HepG2 (cell line): ENCODE data around the gene STIP1. TPM values are rescaled to one million over a fixed set of nuclear protein-coding genes. Genes with fewer than 3 reads are reported as not detected.

Source experiments
- ATF4 ChIP-seq, 2 experiments: fragments of 450-650 bp in 1 of 2; sonication (generic) in 1 of 2; formaldehyde crosslinking; IDR thresholded peaks; 2 replicates each; pipeline versions ENCODE4 v1.5.0 to v1.8.0; 2020 to 2022; ENCODE audit warnings: mild to moderate bottlenecking in 1 of 2, missing genetic modification reagents in 1 of 2
- CC2D1A ChIP-seq: sonication (generic); formaldehyde crosslinking; IDR thresholded peaks from 2 replicates; pipeline ENCODE4 v1.8.1; 2023; ENCODE audit warnings: mild to moderate bottlenecking, missing genetic modification reagents
- DMAP1 ChIP-seq: IDR thresholded peaks from 2 replicates; pipeline ENCODE4 v1.6.1; 2016
- GPN1 ChIP-seq: sonication (generic); formaldehyde crosslinking; IDR thresholded peaks from 2 replicates; pipeline ENCODE4 v1.5.1; 2020; ENCODE audit warnings: missing genetic modification reagents, borderline replicate concordance
- HMGA1 ChIP-seq: sonication (generic); formaldehyde crosslinking; conservative IDR thresholded peaks from 2 replicates; pipeline ENCODE4 v1.4.0; 2020; ENCODE audit warnings: missing genetic modification reagents
- HMGXB3 ChIP-seq: sonication (generic); formaldehyde crosslinking; IDR thresholded peaks from 2 replicates; pipeline ENCODE4 v1.4.0; 2020; ENCODE audit warnings: missing genetic modification reagents, borderline replicate concordance
- IKZF4 ChIP-seq: sonication (generic); formaldehyde crosslinking; IDR thresholded peaks from 2 replicates; pipeline ENCODE4 v1.5.1; 2020; ENCODE audit warnings: borderline replicate concordance, mild to moderate bottlenecking, low read depth, missing genetic modification reagents; ENCODE audit errors: not compliant biosample characterization
- ISX ChIP-seq: sonication (generic); formaldehyde crosslinking; conservative IDR thresholded peaks from 2 replicates; pipeline ENCODE4 v1.5.0; 2020; ENCODE audit warnings: missing genetic modification reagents
- MAFK ChIP-seq, 2 experiments: IDR thresholded peaks in 1 of 2; conservative IDR thresholded peaks in 1 of 2; 2 replicates each; pipeline ENCODE4 v1.6.1; 2011; ENCODE audit warnings: improper control_type of control experiment in 2 of 2, low read length in 2 of 2
- MTERF4 ChIP-seq: sonication (generic); formaldehyde crosslinking; IDR thresholded peaks from 2 replicates; pipeline ENCODE4 v1.8.0; 2023; ENCODE audit warnings: mild to moderate bottlenecking, missing genetic modification reagents
- MXI1 ChIP-seq: IDR thresholded peaks from 3 replicates; pipeline ENCODE4 v1.6.1; 2012; ENCODE audit warnings: low read depth, low read length, inconsistent platforms, borderline replicate concordance
- POLR2AphosphoS5 ChIP-seq: IDR thresholded peaks from 2 replicates; pipeline ENCODE4 v1.6.1; 2012; ENCODE audit warnings: low read depth, low read length
- SIN3A ChIP-seq: IDR thresholded peaks from 2 replicates; pipeline ENCODE4 v1.6.1; 2011; ENCODE audit warnings: low read depth, mild to moderate bottlenecking, control low read depth, low read length, borderline replicate concordance
- U2AF1 ChIP-seq: fragments of 200-400 bp; formaldehyde crosslinking; optimal IDR thresholded peaks from 2 replicates; pipeline ENCODE3; 2017; ENCODE audit warnings: mild to moderate bottlenecking, low read depth, low read length
- ZBTB1 ChIP-seq: sonication (generic); formaldehyde crosslinking; IDR thresholded peaks from 2 replicates; pipeline ENCODE4 v1.4.0; 2020; ENCODE audit warnings: missing genetic modification reagents, borderline replicate concordance
- ZNF382 ChIP-seq: sonication (generic); formaldehyde crosslinking; IDR thresholded peaks from 2 replicates; pipeline ENCODE4 v1.5.0; 2020; ENCODE audit warnings: missing genetic modification reagents, mild to moderate bottlenecking, borderline replicate concordance
- ZNF513 ChIP-seq: sonication (generic); formaldehyde crosslinking; conservative IDR thresholded peaks from 2 replicates; pipeline ENCODE4 v1.5.0; 2020; ENCODE audit warnings: missing genetic modification reagents
- ZNF674 ChIP-seq: sonication (generic); formaldehyde crosslinking; IDR thresholded peaks from 2 replicates; pipeline ENCODE4 v1.5.0; 2020; ENCODE audit warnings: low read depth, mild to moderate bottlenecking, missing genetic modification reagents
- ZNF780A ChIP-seq: sonication (generic); formaldehyde crosslinking; IDR thresholded peaks from 2 replicates; pipeline ENCODE4 v1.8.0; 2022; ENCODE audit warnings: mild to moderate bottlenecking, missing genetic modification reagents, moderate library complexity
- ZNF790 ChIP-seq: sonication (generic); formaldehyde crosslinking; IDR thresholded peaks from 2 replicates; pipeline ENCODE4 v1.8.0; 2022; ENCODE audit warnings: missing genetic modification reagents, mild to moderate bottlenecking, borderline replicate concordance
- ZNF83 ChIP-seq: sonication (generic); formaldehyde crosslinking; IDR thresholded peaks from 2 replicates; pipeline ENCODE4 v1.4.0; 2020; ENCODE audit warnings: missing genetic modification reagents, mild to moderate bottlenecking, borderline replicate concordance
- polyA plus RNA-seq, 8 experiments: library from polyadenylated mRNA; depleted of rRNA in 3 of 8; stranded (reverse) in 7 of 8; unstranded in 1 of 8; fragments of >200 nt; fragmentation: Illumina TruSeq in 4 of 8; extraction: Trizol in 4 of 8; gene quantifications; 2 replicates each; pipeline versions ENCODE4 v1.2.1 to v1.2.3, GENCODE V29; 2011 to 2016; ENCODE audit warnings: low read depth in 4 of 8, missing spikeins in 1 of 8, mixed read lengths in 1 of 8; ENCODE audit not compliant: insufficient read depth in 1 of 8
- total RNA-seq, 5 experiments: library from RNA; depleted of rRNA; stranded (reverse); fragments of >200 nt; fragmentation: Illumina TruSeq; extraction: Trizol; gene quantifications; 2 replicates each; pipeline ENCODE4 v1.2.3, GENCODE V29; 2016; ENCODE audit warnings: low read depth in 1 of 5

The STIP1 gene
- total and polyA plus RNA-seq, 2 of the 13 experiments (the other 11 are each of a cell fraction or from before 2014, with no cell fraction given): 81.1 to 217 TPM

GRCh38 chr11:64233913-64234586, 48.1 kb downstream of the STIP1 start, which contains the start of gene VEGFB (continued):
- TF ChIP-seq ZNF513 (CRISPR knock-in tag): no peak
- no peak for TF ChIP-seq DMAP1
- no peak for TF ChIP-seq ZBTB1 (CRISPR knock-in tag)
- TF ChIP-seq ZNF83 (CRISPR knock-in tag): no peak
- 0 out of 2 replicates have a peak, but pooled peaks have one; percentile 21 for TF ChIP-seq SIN3A
- peak; percentile 41; the same call in 1 of the 2 replicates for TF ChIP-seq MTERF4
- TF ChIP-seq ZNF382: no peak
- no peak for TF ChIP-seq IKZF4 (CRISPR knock-in tag)
- no peak for TF ChIP-seq GPN1
- TF ChIP-seq ZNF780A (CRISPR knock-in tag): no peak
- no peak for TF ChIP-seq ZNF674 (CRISPR knock-in tag)
- no peak for TF ChIP-seq MAFK (conservative IDR thresholded peaks at IDR 0.05 in 1 of 2, IDR thresholded peaks at IDR 0.05 in 1 of 2; ENCODE audit: low read length in 2 of 2)
- no peak for TF ChIP-seq ZNF790 (CRISPR knock-in tag)
- TF ChIP-seq ISX: no peak
- TF ChIP-seq HMGXB3: no peak
- no peak for TF ChIP-seq HMGA1 (CRISPR knock-in tag)
- no peak for TF ChIP-seq CC2D1A
- TF ChIP-seq POLR2AphosphoS5: peak; percentile 27; the same call in 1 of the 2 replicates
- TF ChIP-seq MXI1: no peak
- TF ChIP-seq U2AF1: no peak
- TF ChIP-seq ATF4 (CRISPR knock-in tag; IDR thresholded peaks at IDR 0.05): no peak
